RPMI8226 (cell line): Measurements from ENCODE around the gene NAA35.
"Not testable (repeated sequence)": the region's sequence is repeated elsewhere in the genome, so short reads cannot be mapped to it uniquely, and the experiment has no call there.

Experiments
- DNase-seq: peaks from one replicate; pipeline ENCODE4 v3.0.0-alpha.2; 2015

The NAA35 gene

GRCh38 chr9:85949586-85950335, 8.8 kb downstream of the NAA35 start:
- DNase-seq: no peak

- no peak for DNase-seq
Observed at GRCh38 chr9:85959955-85960354, 19.0 kb downstream of the NAA35 start.

- DNase-seq: no peak
Observed at GRCh38 chr9:85960688-85961093, 19.7 kb downstream of the NAA35 start.

- DNase-seq: no peak
Observed at GRCh38 chr9:85964526-85964925, 23.6 kb downstream of the NAA35 start.

- no peak for DNase-seq
Observed at GRCh38 chr9:85964949-85965348, 24.0 kb downstream of the NAA35 start.

GRCh38 chr9:85969727-85970126, 28.8 kb downstream of the NAA35 start:
- no peak for DNase-seq

GRCh38 chr9:85971731-85972130, 30.8 kb downstream of the NAA35 start:
- no peak for DNase-seq

GRCh38 chr9:85973238-85973637, 32.3 kb downstream of the NAA35 start:
- no peak for DNase-seq

GRCh38 chr9:85974055-85974547, 33.2 kb downstream of the NAA35 start:
- not testable (repeated sequence) for DNase-seq

GRCh38 chr9:85978496-85978895, 37.5 kb downstream of the NAA35 start:
- no peak for DNase-seq

- DNase-seq: no peak
Observed at GRCh38 chr9:85981369-85981768, 40.4 kb downstream of the NAA35 start.

- no peak for DNase-seq
Observed at GRCh38 chr9:85984457-85984856, 43.5 kb downstream of the NAA35 start.

- DNase-seq: no peak
Observed at GRCh38 chr9:85987236-85987635, 46.3 kb downstream of the NAA35 start.

GRCh38 chr9:85994191-85994590, 53.2 kb downstream of the NAA35 start:
- DNase-seq: no peak

GRCh38 chr9:85995097-85995496, 54.2 kb downstream of the NAA35 start:
- no peak for DNase-seq

GRCh38 chr9:85995599-85995998, 54.7 kb downstream of the NAA35 start:
- no peak for DNase-seq

GRCh38 chr9:86005253-86005775, 64.4 kb downstream of the NAA35 start:
- DNase-seq: no peak

GRCh38 chr9:86009133-86009532, 68.2 kb downstream of the NAA35 start:
- no peak for DNase-seq

GRCh38 chr9:86020731-86021130, 79.8 kb downstream of the NAA35 start:
- DNase-seq: no peak

- no peak for DNase-seq
Observed at GRCh38 chr9:86021166-86021565, 80.2 kb downstream of the NAA35 start.

GRCh38 chr9:86022687-86023266, 81.8 kb downstream of the NAA35 start:
- DNase-seq: no peak

GRCh38 chr9:86027767-86028166, 86.8 kb downstream of the NAA35 start:
- no peak for DNase-seq

GRCh38 chr9:86034863-86035734, 94.2 kb downstream of the NAA35 start:
- no peak for DNase-seq
